Embryonic facial prominence (tissue), 1 donor: ENCODE data around the gene RGS13.

ENCODE experiments used
- DNase-seq: peaks from one replicate; pipeline ENCODE4 v3.0.0-alpha.2; 2016; ENCODE audit errors: extremely low spot score

RGS13 gene

DNA sequence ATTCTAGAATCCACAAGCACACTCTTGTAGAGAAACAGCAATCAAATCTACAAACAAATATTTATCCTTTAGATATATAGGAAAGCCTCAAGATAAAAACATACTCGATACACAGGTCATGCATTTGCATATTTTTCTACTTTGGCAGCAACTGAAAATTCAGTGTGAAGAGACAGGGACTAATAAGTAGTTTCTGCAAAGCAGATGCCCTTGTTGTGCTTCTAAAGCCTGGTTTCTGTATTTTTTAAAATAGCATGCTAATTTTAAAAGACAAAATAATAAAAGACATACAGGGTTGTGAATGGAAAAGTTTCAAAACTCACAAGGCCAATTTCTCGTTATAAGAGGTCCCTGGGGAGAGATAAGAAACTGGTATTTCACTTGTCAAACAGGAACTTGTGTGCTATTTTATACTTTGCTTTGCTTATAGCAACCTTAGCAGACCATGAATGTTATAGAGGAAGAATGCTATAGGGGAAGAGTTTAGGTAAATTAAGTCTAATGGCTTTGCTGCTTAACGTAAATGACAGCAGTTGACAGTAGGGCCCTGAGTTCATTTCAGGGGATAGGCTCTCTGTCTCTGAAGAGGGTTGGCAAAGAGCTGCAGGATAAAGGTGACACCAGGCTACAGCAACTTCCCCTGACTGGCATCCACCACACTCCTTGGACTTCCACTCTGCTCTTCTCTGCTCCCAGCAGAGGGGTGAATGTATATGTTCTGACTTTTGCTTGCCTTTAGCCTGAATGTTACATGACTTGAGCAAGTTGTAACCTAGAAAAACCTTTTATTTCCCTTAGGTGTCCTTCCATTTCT lies 9.4 kb upstream of the RGS13 start:
- DNase-seq, result no peak

DNA sequence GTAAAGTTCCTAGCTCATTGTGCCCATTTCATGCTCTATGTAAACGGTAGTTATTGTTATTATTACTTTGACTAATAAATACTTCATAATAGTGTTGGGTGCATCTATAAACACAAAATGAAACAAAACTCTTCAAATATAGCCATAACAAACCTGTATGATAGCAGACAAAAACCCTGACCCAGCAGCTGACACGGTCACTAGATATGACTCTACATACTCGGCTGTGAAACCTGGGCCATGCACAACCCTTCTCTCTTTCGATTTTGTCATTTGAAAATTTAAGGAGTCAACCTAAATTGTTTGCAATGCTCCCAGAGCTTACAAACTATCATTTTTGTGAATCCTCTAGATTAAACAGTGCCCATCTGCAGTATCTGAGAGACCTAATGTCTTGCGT lies 8.0 kb upstream of the RGS13 start:
- no peak for DNase-seq

DNA sequence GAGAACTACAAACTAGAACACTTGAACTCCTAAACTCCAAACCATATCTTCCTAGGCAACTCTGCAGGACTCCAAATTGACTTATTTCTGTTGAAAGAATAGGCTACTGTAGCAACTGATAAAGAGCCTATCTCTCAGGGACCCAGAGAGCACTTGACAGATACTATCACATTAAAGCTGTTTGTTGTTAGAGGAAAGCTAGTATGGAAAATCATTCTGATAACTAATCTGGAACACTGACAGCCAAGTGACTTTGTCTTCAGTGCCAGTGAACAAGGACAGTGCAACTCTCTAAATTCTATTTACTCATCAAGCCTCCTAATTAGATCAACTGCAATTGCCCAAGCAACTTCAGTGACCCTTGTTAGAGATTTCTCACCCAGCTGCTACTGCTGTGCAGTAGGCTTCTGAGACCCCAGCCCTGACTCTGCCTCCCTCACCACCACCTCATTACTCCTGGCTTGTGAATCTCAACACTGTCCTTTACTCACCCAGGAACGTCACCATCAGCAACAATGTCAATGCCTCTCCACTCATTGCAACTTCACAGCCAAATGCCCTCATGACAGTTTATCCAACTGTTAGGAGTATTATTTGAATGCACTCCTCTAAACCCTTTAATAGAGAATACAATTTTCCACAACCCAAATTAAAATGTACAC lies 7.4 kb upstream of the RGS13 start:
- no peak for DNase-seq

DNA sequence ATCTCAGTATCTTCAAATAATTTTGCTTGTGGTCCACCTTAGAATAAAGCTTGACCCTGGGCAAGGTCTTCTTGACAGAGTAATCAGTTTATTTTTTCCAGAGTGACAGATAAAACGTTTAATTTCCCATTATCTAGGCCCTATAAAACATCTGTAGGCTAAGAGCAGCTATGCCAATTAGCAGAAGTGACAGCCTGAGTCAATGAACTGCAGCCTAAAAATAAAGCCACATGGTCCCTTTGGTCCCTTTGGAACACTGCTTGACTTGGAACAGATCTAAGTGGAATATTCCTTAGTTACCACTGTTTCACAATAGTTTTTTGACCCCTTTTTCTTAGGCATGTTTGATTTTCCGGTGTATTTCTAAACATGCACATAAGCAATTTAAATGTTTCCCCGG lies 6.3 kb upstream of the RGS13 start:
- DNase-seq, result no peak

DNA sequence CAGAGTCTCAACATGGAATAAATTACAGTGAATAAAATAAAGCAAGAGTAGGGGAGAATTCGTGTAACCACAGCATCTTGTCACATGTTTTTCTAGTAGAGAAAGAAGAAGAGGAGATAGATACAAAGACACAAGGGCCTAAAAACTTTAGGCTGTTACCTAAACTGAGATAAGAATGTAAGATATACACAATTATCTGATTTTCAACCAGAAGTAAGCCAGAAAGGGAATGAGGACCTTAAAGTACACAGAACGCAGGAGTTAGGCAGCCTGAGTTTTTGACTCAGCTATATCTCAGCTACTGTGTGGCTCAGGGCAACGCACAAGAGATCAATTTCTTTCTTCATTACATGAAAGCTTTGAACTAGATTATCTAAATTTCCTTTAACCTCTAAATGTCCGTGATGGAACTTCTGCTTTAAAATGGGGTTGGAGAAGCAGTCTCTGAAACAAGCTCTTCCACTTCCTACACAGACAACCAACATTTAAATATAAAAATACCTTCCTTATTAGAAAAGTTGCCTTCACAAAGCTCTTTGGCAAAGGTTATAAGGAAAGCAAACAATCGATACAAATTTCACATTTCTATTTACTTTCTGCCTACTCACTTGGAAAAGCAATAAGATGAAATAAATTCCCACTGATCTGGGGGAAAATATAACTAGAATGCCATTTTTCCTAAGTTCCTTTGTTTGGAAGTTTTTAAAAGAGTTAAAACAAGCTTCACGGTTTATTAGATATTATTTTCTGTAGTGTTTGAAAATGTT lies 5.2 kb upstream of the RGS13 start:
- DNase-seq, result no peak

DNA sequence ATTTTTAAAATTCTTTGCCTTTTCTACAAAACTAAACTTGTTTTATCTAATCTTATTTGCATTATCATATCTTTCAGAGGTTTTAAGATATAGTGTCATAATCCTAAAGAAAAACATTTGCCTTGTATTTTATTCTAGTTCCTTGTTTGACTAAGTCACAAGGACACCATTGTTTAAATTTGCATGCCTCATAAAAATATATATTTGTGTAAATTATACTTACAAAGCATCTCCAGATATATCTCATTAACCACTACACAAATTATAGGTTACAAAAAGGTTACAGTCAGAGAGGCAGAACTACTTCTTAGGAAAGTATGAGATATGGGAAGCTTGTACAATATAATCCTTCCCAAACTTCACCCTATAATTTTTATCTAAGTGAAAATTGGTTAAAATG lies 4.2 kb upstream of the RGS13 start:
- DNase-seq, result no peak

DNA sequence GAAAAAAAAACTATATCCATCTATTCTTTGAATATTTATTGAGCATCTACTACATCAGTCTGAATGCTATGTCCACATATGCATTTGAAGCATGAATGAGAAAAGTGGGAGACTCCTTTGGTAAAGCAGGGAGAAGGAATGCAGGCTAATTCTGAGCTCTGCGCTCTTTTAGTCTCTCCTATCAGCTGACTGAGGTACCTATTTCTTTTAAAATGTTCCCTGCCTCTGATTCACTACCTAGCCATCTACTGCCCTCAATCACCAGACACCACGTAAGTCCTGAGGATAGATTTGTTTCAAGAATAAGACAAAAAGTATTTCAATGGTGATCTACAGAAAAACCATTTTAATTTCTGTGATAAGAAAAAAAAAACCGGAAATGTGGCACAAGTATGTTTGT lies 3.8 kb upstream of the RGS13 start:
- no peak for DNase-seq

DNA sequence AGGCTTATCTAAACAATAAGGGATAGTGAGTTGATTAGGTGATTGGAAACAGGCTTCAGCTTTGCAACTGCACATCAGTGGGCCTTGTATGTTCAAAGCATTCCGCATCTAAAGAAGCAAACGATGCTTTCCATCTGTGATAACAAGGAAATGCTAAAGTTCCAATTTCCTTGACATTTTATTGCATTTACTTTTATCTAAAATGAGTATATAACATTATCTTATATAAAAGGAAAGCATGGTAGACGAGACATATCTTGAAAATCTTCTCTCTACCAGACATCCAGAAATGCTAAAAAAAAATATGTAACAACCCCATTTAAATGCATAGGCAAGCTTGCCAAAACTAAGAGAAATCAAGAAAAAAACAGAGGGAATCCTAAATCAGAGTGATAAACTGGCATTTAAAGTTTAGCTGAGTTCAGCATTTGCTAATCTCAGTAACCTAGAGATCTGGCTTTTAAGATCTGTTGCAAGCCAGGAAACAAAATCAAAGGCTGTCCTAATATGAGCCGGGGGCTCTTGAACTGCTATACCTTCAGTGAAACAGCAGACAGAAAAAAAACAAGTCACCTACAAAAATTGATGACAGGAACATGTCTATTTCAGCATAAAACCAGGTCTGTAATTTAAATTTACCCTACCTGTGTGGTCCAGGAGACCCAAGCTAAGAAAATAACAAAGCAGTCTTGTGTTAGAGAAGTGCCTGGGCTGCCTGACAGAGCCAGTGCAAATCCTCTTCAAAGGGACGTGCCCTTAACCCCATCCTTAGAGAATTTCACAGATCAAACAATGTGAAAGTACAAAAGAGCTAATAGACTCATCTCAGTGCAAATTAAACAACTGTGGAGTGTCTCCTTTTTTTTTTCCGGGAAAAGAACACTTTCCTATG lies 3.1 kb upstream of the RGS13 start:
- DNase-seq, result no peak

DNA sequence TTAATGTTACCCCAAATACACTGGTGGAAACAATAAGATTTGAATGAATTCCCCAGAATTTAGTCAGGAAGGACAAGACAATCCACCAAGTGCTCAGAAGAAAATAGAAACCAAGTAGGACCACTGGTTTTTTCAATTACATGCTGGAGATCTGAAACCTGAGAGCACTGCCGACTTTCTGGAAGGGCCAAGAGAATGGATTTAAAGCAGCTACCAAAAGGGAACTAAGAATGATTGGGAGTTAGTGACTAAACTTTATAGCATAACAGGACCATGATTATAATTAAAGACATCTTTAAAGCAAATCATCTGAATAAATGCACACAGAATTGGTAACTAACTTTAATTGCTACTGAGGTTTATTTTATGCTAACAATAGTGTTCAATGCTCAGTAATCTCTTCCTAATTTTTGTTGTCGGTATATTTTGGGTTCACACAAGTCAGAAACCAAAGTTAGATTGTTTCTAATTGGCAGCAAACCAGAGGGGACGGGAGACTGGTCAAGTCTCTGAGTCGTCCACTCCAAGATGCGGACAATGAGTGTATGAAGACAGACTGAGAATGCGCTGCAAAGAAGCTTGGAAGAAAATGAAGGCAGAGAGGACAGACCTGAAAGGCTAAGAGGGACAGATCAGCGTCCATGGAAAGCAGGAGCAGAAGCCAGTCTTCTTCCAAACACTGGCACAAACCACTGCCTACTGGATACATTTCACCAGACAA lies 2.3 kb upstream of the RGS13 start:
- DNase-seq, result no peak

DNA sequence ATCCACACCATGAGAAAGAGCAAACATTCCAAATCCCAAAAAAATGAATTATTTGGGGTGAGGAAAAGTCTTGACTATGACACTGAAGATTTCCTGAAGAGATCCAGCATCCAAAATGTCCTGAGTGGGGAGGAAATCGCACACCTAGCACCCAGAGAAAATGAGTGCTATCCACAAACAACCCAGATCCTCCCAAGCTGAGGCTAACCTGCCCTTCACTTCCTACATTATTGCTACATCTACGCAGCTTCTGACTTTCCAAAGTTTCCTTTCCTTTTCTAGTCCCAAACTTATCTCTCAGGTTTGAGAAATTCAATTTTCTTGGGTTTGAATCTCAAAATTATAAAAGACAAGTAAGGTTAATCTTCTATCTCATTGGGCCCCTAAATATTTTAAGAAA lies 906 bp upstream of the RGS13 start:
- no peak for DNase-seq

DNA sequence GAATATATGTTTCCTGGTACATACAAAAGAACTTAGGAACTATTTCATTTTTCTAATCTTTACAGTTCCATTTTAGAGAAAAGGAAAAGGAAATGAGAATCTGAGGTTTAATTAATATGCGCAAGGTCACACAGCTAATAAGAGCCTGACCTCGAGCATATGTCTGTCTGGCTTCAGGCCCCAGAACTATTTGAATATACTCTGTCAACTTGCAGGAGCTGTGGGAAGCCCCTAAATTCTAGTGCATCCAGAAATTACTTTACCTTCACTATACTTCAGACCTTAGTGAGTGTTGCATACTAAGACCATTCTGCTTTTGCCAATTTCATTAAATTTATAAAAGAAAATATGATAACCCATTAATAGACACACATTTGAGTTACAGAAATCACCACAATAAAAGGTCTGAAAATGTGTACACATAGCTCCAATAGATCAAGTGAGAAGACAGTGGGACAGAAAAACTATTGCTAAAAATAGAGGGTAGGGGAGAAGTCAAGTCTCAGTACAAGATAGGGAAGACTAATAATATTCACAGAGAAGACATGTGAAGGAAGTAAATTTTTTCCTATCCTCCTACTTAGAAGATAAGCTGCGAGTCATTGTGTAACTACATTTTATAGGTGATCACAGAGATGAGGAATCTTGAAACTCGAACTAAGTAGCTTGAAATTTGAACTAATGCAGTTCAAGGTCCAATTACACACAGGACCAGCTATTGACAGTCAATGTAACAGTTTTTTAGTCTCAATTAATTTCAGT lies 3.8 kb downstream of the RGS13 start:
- no peak for DNase-seq

DNA sequence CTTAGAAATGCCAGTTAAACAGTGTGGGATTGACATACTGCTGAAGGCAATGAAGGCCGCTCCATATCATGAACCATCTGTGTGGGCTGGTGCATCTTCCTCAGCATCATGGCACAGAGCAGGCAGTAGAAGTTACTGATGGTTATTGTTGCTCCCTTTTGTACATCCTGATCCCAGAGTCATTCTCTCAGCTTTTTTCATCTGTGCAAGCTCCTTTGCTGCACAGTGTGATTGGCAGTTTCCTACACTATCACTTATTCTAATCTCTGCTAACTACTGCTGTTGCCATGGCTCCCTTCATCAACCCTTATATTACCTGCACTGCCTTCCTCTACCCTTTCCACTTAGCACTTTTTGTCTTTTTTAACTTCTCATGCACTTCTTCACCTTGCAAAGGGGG lies 16.2 kb downstream of the RGS13 start:
- no peak for DNase-seq

DNA sequence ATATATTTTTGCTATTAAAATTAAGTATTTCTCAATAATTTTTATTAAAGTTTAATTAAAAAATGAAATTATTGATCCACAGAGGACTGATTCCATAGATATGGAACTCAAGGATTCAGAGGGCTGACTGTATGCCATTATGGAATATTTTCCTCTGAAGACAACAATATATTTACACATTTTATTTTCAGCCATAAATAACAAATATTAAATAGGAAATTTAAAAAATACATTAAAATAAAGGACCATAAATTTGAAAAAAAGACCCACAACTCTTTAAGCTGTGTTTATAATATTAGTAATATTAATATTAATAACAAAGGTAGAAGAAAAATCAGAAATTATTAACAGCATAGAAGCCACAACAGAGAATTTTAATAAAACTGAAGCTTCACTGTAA lies 18.2 kb downstream of the RGS13 start:
- DNase-seq, result no peak

DNA sequence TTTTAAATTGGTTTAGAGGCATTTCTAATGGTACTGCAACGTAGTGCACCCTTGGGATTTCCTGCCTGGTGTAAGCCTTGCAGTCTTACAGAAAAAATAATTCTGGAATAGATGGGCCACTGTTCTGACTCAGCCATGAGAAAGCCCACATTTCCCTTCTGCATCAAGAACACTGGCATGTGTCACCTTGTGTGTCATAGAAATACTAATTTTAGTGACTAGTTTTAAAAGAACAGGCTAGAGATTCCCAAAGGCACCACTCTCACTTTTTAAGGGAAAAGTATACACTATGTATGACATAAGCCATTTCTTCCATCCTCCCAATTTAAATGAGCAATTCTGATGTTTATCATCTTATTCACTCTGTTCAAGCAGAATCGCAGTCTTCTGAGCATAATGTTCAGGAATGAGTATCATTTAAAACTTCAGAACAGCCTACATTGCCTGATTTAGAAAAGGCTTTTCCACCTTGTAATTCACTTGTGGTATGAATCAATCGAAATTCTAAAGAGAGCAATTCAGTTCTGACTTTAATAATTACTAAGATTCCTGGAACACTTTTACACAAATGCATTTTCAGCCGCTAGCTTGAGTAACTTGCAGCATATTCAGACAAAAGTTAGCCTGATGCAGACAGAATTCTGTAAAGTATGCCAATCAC lies 18.8 kb downstream of the RGS13 start:
- no peak for DNase-seq

DNA sequence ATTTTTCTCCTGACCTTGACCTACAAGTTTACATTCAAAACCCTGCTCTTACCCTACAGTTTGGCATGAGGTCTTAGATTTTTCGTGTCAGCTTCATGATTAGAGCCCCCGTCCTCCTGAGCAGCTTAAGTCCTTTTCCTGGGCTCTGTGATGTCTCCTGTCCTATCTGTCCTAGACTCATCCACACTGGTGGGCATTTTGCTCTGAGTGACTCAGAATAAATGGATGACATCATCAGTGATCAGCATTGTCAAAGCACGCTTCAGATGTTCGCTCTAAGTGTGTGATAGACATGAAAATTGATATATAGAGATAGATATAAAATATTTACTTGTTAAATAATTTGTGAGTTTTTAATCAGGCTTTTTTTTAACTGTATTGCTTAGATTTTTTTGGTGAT lies 21.8 kb downstream of the RGS13 start:
- DNase-seq, result no peak

DNA sequence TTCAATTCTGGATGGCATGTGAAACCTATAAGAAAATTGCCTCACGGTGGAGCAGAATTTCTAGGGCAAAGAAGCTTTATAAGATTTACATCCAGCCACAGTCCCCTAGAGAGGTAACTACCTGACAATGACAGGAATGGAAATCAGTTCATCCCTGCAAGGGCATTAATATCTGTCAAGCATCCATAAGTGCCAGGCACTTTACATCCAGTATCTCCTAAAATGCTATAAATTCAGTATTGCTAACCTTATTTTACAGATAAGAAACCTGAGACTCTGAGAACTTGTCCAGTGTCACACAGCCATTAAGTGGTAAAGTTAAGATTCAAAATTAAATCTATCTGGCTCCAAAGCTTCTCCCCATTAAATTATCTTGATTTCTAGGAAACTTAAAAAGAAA lies 22.3 kb downstream of the RGS13 start:
- no peak for DNase-seq

DNA sequence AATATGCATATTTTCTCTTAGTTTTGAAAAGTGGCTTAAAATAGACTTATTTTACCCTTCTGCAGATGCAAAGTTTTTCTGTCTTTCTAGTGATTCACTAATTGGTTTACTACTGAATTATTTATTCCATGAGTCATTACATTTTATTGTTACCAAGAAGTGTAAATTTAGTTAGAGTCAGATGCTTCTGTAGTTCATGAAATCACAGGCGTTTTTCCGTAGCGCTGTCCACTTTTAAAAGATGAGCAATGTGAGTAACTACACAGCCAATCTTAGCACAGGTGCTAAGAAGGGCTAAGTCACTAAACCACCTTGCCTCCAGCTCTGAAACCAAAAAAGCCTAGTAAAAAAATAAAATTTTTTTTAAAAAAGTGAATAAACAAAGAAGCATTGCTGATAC lies 24.7 kb downstream of the RGS13 start:
- DNase-seq, result no peak

DNA sequence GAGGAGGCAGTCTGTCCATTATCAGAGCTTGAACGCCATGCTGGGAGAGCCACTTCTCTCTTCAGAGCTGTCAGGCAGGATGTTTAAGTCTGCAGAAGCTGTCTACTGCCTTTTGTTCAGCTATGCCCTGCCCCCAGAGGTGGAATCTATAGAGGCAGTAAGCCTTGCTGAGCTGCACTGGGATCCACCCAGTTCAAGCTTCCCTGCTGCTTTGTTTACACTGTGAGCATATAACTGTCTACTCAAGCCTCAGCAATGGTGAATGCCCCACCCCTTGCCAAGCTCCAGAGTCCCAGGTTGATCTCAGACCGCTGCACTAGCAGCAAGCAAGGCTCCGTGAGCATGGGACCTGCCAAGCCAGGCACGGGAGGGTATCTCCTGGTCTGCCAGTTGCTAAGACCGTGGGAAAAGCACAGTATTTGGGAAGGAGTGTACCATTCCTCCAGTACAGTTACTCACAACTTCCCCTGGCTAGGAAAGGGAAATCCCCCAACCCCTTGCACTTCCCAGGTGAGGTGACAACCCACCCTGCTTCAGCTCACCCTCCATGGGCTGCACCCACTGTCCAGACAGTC lies 32.5 kb downstream of the RGS13 start:
- no peak for DNase-seq

DNA sequence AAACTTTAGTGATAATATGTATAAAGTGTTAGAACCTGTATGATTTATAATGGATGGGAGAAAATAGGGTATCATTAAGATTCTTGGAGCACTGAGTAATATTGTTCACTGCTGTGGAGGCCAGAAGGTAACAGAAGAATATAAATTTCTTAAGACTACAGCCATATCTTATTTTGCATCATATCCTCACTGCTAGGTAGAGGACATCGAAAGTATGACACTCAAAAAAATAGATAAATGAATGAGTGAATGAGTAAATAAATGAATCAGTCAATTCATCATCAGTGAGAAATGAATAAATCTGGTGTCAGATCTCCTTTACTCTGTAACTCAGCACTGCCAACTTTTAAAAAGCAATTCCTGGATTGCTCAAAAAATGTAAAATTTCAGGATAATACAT lies 33.2 kb downstream of the RGS13 start:
- DNase-seq, result no peak

DNA sequence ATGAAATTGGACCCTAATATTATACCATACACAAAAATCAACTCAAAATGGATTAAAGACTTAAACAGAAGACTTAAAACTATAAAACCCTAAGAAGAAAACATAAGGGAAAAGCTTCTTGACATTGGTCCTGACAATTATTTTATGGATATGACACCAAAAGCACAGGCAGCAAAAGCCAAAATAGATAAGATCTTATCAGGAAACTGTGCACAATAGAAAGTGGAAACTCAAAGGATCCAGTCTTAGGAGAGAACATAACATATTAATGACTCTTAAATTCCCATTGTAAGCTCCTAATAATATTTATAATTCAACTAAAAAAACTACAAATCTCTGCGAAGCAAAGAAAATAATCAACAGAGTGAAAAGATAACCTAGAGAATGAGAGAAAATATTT lies 39.8 kb downstream of the RGS13 start:
- DNase-seq, result no peak
